Measurements from ENCODE around the gene NUDCD3.

- no peak for TF ChIP-seq EZH2 (IDR thresholded peaks at IDR 0.05; ENCODE audit: low read length)
- TF ChIP-seq, protein P1, sequence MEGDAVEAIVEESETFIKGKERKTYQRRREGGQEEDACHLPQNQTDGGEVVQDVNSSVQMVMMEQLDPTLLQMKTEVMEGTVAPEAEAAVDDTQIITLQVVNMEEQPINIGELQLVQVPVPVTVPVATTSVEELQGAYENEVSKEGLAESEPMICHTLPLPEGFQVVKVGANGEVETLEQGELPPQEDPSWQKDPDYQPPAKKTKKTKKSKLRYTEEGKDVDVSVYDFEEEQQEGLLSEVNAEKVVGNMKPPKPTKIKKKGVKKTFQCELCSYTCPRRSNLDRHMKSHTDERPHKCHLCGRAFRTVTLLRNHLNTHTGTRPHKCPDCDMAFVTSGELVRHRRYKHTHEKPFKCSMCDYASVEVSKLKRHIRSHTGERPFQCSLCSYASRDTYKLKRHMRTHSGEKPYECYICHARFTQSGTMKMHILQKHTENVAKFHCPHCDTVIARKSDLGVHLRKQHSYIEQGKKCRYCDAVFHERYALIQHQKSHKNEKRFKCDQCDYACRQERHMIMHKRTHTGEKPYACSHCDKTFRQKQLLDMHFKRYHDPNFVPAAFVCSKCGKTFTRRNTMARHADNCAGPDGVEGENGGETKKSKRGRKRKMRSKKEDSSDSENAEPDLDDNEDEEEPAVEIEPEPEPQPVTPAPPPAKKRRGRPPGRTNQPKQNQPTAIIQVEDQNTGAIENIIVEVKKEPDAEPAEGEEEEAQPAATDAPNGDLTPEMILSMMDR (optimal IDR thresholded peaks at IDR 0.05 in 1 of 3, IDR thresholded peaks at IDR 0.05 in 1 of 3, conservative IDR thresholded peaks at IDR 0.05 in 1 of 3; ENCODE audit: extremely low read depth in 1 of 3, insufficient read depth in 2 of 3, low read length in 3 of 3) = no peak
Measured at GRCh38 chr7:44401692-44402091, 88.8 kb downstream of the NUDCD3 start.
